HL-60 (cell line): ENCODE results near the gene LUZP2.

ENCODE experiments used
- CTCF ChIP-seq: IDR thresholded peaks from one replicate; pipeline ENCODE4 v1.5.1; 2011; ENCODE audit warnings: low read length, control low read depth, inconsistent platforms; ENCODE audit not compliant: insufficient read depth
- GABPA ChIP-seq: IDR thresholded peaks from 2 replicates; pipeline ENCODE4 v1.6.1; 2012; ENCODE audit warnings: low read depth

DNA sequence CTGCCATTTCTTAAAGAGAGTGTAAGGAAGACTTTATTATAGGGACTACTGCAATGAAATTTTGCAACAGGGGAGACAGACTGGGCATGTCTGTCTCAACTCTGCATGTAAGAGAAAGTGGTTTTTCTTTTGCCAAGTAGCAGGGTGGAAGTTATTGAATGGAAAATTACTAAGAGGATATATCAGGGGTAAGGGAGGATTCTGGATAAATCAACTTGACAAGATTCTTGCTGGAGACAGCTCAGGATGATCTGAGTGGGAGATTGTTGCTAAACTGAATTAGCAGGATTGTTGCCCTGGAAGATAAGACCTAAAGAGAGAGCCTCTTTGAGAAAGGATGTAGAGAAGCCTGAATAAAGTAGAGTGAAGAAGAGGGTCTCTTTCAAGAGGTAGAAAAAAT lies 145.8 kb downstream of the LUZP2 start:
- TF ChIP-seq CTCF = no peak
- TF ChIP-seq GABPA = no peak
